Fibroblast of lung (primary cell): ENCODE measurements around the gene GCLC. TPM values are rescaled to one million over a fixed set of nuclear protein-coding genes. Genes with fewer than 3 reads are reported as not detected.

Source experiments
- DNase-seq, 2 donors: peaks; one replicate each; pipeline versions ENCODE4 v3.0.0 to v3.0.0-alpha.2; 2010; ENCODE audit warnings: low read depth in 2 of 2
- H2AFZ ChIP-seq: 2 replicates; pipeline ENCODE4 v1.5.1; 2012; ENCODE audit warnings: low read length, control low read depth, inconsistent platforms
- H3K27ac ChIP-seq: 2 replicates; pipeline ENCODE4 v1.5.1; 2011; ENCODE audit warnings: low read length, control low read depth; ENCODE audit not compliant: insufficient read depth
- H3K27me3 ChIP-seq: 2 replicates; pipeline ENCODE4 v1.5.1; 2011; ENCODE audit warnings: mild to moderate bottlenecking, low read length; ENCODE audit not compliant: control insufficient read depth, insufficient read depth
- H3K36me3 ChIP-seq: 2 replicates; pipeline ENCODE4 v1.5.1; 2011; ENCODE audit warnings: low read length; ENCODE audit not compliant: control insufficient read depth, insufficient read depth
- H3K4me1 ChIP-seq: 2 replicates; pipeline ENCODE4 v1.5.1; 2011; ENCODE audit warnings: low read length; ENCODE audit not compliant: control insufficient read depth, insufficient read depth; ENCODE audit errors: extremely low read depth
- H3K4me2 ChIP-seq: 2 replicates; pipeline ENCODE4 v1.5.1; 2011; ENCODE audit warnings: low read length, control low read depth; ENCODE audit not compliant: insufficient read depth; ENCODE audit errors: extremely low read depth
- H3K4me3 ChIP-seq, 4 experiments: fragments of 200-600 bp in 1 of 4; sonication (generic) in 1 of 4; replicated peaks in 1 of 4; 2 replicates each; pipeline ENCODE4 v1.5.1; 2011 to 2016; ENCODE audit warnings: low read length in 4 of 4, low read depth in 3 of 4, mild to moderate bottlenecking in 3 of 4, control low read depth in 2 of 4, inconsistent platforms in 1 of 4, mixed read lengths in 1 of 4; ENCODE audit not compliant: insufficient read depth in 1 of 4; ENCODE audit errors: control extremely low read depth in 1 of 4
- H3K79me2 ChIP-seq: 2 replicates; pipeline ENCODE4 v1.5.1; 2012; ENCODE audit warnings: mild to moderate bottlenecking, low read length, inconsistent platforms; ENCODE audit not compliant: control insufficient read depth, insufficient read depth
- H3K9ac ChIP-seq: 2 replicates; pipeline ENCODE4 v1.5.1; 2011; ENCODE audit warnings: mild to moderate bottlenecking, low read length, control low read depth; ENCODE audit not compliant: insufficient read depth
- H3K9me3 ChIP-seq: 2 replicates; pipeline ENCODE4 v1.5.1; 2012; ENCODE audit warnings: low read depth, low read length; ENCODE audit not compliant: control insufficient read depth, insufficient read depth
- H4K20me1 ChIP-seq: 2 replicates; pipeline ENCODE4 v1.5.1; 2011; ENCODE audit warnings: low read length; ENCODE audit not compliant: control insufficient read depth, insufficient read depth; ENCODE audit errors: extremely low read depth
- EZH2 ChIP-seq: IDR thresholded peaks from 2 replicates; pipeline ENCODE4 v1.5.1; 2012; ENCODE audit warnings: low read length, control low read depth, mild to moderate bottlenecking; ENCODE audit errors: missing control alignments
- polyA plus RNA-seq, 2 donors: library from polyadenylated mRNA; depleted of rRNA in 1 of 2; stranded (reverse) in 1 of 2; unstranded in 1 of 2; fragments of >200 nt; gene quantifications; 2 replicates each; pipeline ENCODE4 v1.2.1, GENCODE V29; 2011 to 2012; ENCODE audit warnings: missing spikeins in 1 of 2
- total RNA-seq: library from RNA; depleted of rRNA; stranded (reverse); fragments of >200 nt; gene quantifications from 2 replicates; pipeline ENCODE4 v1.2.1, GENCODE V29; 2014
- TF ChIP-seq, protein P1 (sequence below), 2 donors: IDR thresholded peaks in 1 of 2; conservative IDR thresholded peaks in 1 of 2; 1 replicate in 1 of 2; 2 replicates in 1 of 2; pipeline ENCODE4 v1.5.1; 2011 to 2012; ENCODE audit warnings: low read length in 2 of 2, control low read depth in 1 of 2, inconsistent platforms in 1 of 2, low read depth in 1 of 2, mild to moderate bottlenecking in 1 of 2

The GCLC gene
- total and polyA plus RNA-seq, 2 donors (not counting 1 experiment from before 2014, with no cell fraction given) = 16.0 to 31.4 TPM

DNA sequence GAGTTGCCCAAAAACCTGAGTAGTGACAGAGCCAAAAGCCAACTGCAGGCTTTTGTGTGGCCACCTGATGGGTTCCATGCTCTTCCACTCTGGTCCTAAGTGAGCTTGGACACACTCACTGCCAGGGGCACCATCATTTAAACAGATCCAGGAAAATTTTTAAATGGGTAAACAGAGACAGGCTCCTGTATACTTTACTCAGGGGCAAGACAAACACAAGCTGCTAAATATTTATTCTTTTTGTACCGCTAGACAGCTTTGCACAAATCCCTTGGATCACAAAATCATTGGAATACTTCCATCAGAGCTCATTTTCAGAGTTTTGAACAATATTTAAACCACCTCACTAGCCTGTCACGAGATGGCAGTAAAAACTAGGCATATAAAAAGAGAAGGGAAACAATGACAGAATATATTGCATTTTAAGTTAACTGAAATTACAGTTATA, 31.4 kb downstream of the GCLC start:
- Histone ChIP-seq H3K4me2 (no peak overlapping the region), H4K20me1 (no peaks in the 10 kb centered on the region), H2AFZ (no peak overlapping the region), H3K4me1 (no peaks in the 10 kb centered on the region), H3K79me2 (no peaks in the 10 kb centered on the region), H3K9ac (no peak overlapping the region), H3K36me3 (peaks cover 4% of the 10 kb centered on the region), H3K27me3 (no peaks in the 10 kb centered on the region), H3K27ac (no peak overlapping the region), H3K4me3 (no peak overlapping the region), H3K9me3 (no peaks in the 10 kb centered on the region)
- TF ChIP-seq, protein P1, sequence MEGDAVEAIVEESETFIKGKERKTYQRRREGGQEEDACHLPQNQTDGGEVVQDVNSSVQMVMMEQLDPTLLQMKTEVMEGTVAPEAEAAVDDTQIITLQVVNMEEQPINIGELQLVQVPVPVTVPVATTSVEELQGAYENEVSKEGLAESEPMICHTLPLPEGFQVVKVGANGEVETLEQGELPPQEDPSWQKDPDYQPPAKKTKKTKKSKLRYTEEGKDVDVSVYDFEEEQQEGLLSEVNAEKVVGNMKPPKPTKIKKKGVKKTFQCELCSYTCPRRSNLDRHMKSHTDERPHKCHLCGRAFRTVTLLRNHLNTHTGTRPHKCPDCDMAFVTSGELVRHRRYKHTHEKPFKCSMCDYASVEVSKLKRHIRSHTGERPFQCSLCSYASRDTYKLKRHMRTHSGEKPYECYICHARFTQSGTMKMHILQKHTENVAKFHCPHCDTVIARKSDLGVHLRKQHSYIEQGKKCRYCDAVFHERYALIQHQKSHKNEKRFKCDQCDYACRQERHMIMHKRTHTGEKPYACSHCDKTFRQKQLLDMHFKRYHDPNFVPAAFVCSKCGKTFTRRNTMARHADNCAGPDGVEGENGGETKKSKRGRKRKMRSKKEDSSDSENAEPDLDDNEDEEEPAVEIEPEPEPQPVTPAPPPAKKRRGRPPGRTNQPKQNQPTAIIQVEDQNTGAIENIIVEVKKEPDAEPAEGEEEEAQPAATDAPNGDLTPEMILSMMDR (conservative IDR thresholded peaks at IDR 0.05 in 1 of 2, IDR thresholded peaks at IDR 0.05 in 1 of 2; ENCODE audit: low read depth in 1 of 2, low read length in 2 of 2) = peak in 1 of 2 donors; percentile 12
- no peak for TF ChIP-seq EZH2
- DNase-seq = peak in 1 of 2 donors; percentile 41

DNA sequence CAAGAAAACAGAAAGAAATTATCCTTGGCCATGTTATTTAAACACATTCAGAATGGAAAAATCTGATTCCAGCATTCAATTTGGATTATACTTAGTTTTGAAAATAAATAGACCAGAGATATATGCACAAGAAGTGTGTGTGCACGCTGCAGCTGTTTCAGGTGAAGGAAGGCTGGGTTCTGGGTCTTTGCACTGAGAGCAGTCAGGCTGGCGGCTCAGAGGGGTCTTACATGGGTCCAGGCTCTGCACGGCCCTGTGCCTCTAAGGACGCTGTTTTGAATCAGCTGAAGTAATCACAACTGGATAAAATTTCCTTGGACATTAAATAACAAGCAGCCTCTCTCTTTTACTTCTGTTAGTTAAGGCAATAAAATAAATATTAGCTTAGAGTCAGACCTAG, 31.8 kb downstream of the GCLC start:
- no peak overlapping the region for H3K4me3 ChIP-seq
- H3K27me3 ChIP-seq = no peaks in the 10 kb centered on the region
- no peak overlapping the region for H3K9ac ChIP-seq
- H3K27ac ChIP-seq = no peak overlapping the region
- no peak for DNase-seq
- H3K79me2 ChIP-seq = no peaks in the 10 kb centered on the region
- peaks cover 4% of the 10 kb centered on the region for H3K36me3 ChIP-seq
- TF ChIP-seq EZH2 = no peak
- TF ChIP-seq, protein P1 (conservative IDR thresholded peaks at IDR 0.05 in 1 of 2, IDR thresholded peaks at IDR 0.05 in 1 of 2; ENCODE audit: low read depth in 1 of 2, low read length in 2 of 2) = no peak
- no peak overlapping the region for H2AFZ ChIP-seq
- no peaks in the 10 kb centered on the region for H3K4me1 ChIP-seq
- H3K9me3 ChIP-seq = no peaks in the 10 kb centered on the region
- H4K20me1 ChIP-seq = no peaks in the 10 kb centered on the region
- H3K4me2 ChIP-seq = no peak overlapping the region

DNA sequence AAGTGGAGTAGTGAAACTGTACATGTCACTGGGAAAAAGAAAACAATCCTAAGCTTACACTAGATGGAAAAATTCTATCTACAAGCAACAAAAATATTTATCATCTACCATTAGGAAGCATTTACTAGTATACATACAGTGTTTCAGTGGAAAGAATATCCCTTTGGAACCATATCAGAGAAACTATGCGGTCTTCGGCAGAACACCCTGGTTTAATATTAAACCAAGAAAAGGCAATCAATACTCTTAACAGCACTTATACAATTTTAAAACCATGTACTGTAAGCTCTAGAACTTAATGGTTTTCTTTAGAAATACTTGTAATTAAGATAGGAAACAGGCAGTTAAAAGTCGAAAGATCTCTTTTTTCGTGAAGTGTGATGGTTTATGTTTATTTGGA, 32.3 kb downstream of the GCLC start:
- no peaks in the 10 kb centered on the region for H3K4me1 ChIP-seq
- H3K4me3 ChIP-seq = no peak overlapping the region
- no peak overlapping the region for H3K4me2 ChIP-seq
- H3K9me3 ChIP-seq = no peaks in the 10 kb centered on the region
- H2AFZ ChIP-seq = no peak overlapping the region
- no peak overlapping the region for H3K9ac ChIP-seq
- H3K79me2 ChIP-seq = no peaks in the 10 kb centered on the region
- no peaks in the 10 kb centered on the region for H4K20me1 ChIP-seq
- TF ChIP-seq EZH2 = no peak
- TF ChIP-seq, protein P1 (conservative IDR thresholded peaks at IDR 0.05 in 1 of 2, IDR thresholded peaks at IDR 0.05 in 1 of 2; ENCODE audit: low read depth in 1 of 2, low read length in 2 of 2) = no peak
- H3K36me3 ChIP-seq = peaks cover 4% of the 10 kb centered on the region
- DNase-seq = no peak
- no peak overlapping the region for H3K27ac ChIP-seq
- no peaks in the 10 kb centered on the region for H3K27me3 ChIP-seq
